ENCODE data around the gene PRRC2C. TPM values are rescaled to one million over a fixed set of nuclear protein-coding genes. Genes with fewer than 3 reads are reported as not detected.

PRRC2C gene
- total RNA-seq, 4 donors from 2014 or later: 70.0 to 278 (median 81.4) TPM

- no peak for TF ChIP-seq CTCF (IDR thresholded peaks at IDR 0.05)
- TF ChIP-seq POLR2A (IDR thresholded peaks at IDR 0.05): no peak
- WGBS, 2 donors: 92 to 95% methylated on average over 2 of the region's 2 CpGs
- no peak overlapping the region for H3K4me3 ChIP-seq (replicated peaks in 1 of 3)
Measured at GRCh38 chr1:171616586-171616985, 131.3 kb downstream of the PRRC2C start.

GRCh38 chr1:171622152-171622462 is 136.8 kb downstream of the PRRC2C start, which contains the start of gene MYOCOS:
Gene MYOCOS (plus strand): TSS chr1:171622243. CDS start chr1:171623884, 1,641 bp downstream.
- 86 to 93% methylated on average over 7 of the region's 7 CpGs for WGBS, 2 donors
- Histone ChIP-seq H3K27ac (no peak within 1 kb of the TSS), H3K9me3 (no peaks in the 10 kb centered on the region), H3K27me3 (no peaks in the 10 kb centered on the region), H3K36me3 (no peaks in the 10 kb centered on the region), H3K4me1 (peaks cover 16 to 17% of the 10 kb centered on the region in 2 donors), H3K4me3 (replicated peaks in 1 of 3) (no peak within 1 kb of the TSS)
- intact Hi-C loops (cut with DNase I): no loop called here
- no peak for DNase-seq
- TF ChIP-seq CTCF (IDR thresholded peaks at IDR 0.05) (no peak), POLR2A (IDR thresholded peaks at IDR 0.05) (no peak)

More at GRCh38 chr1:171616586-171616985, 131.3 kb downstream of the PRRC2C start:
- Histone ChIP-seq H3K27me3 (no peaks in the 10 kb centered on the region), H3K4me1 (no peaks in the 10 kb centered on the region), H3K27ac (no peak overlapping the region), H3K36me3 (no peaks in the 10 kb centered on the region), H3K9me3 (no peaks in the 10 kb centered on the region)
- intact Hi-C loops (cut with DNase I): no loop called here
- DNase-seq: no peak

GRCh38 chr1:171623651-171624331 is 138.5 kb downstream of the PRRC2C start:
- H3K36me3 ChIP-seq: no peaks in the 10 kb centered on the region
- no peak overlapping the region for H3K4me3 ChIP-seq (replicated peaks in 1 of 3)
- intact Hi-C loops (cut with DNase I): no loop called here
- WGBS, 2 donors: 52 to 61% methylated on average over 9 of the region's 9 CpGs
- peaks cover 16 to 23% of the 10 kb centered on the region in 2 donors for H3K4me1 ChIP-seq
- peak overlapping the region in 2 of 3 donors; percentile 5 to 30 for H3K27ac ChIP-seq
- peak; percentile 62 to 77 for DNase-seq
- TF ChIP-seq CTCF (IDR thresholded peaks at IDR 0.05) (no peak), POLR2A (IDR thresholded peaks at IDR 0.05) (no peak)
- no peaks in the 10 kb centered on the region for H3K27me3 ChIP-seq
- no peaks in the 10 kb centered on the region for H3K9me3 ChIP-seq

GRCh38 chr1:171625225-171625624 is 139.9 kb downstream of the PRRC2C start:
- no peak overlapping the region for H3K27ac ChIP-seq
- intact Hi-C loops (cut with DNase I): no loop called here
- TF ChIP-seq CTCF (IDR thresholded peaks at IDR 0.05): no peak
- no peak for TF ChIP-seq POLR2A (IDR thresholded peaks at IDR 0.05)
- WGBS, 2 donors: 95 to 100% methylated on average over 1 of the region's 1 CpG
- H3K36me3 ChIP-seq: no peaks in the 10 kb centered on the region
- no peak overlapping the region for H3K4me3 ChIP-seq (replicated peaks in 1 of 3)
- H3K27me3 ChIP-seq: no peaks in the 10 kb centered on the region
- no peak for DNase-seq
- no peaks in the 10 kb centered on the region for H3K9me3 ChIP-seq
- peaks cover 16 to 23% of the 10 kb centered on the region in 2 donors for H3K4me1 ChIP-seq

- TF ChIP-seq POLR2A (IDR thresholded peaks at IDR 0.05) (no peak), CTCF (IDR thresholded peaks at IDR 0.05) (no peak)
- intact Hi-C loops (cut with DNase I): no loop called here
- 30 to 47% methylated on average over 5 of the region's 5 CpGs for WGBS, 2 donors
Measured at GRCh38 chr1:171627020-171627419, 141.7 kb downstream of the PRRC2C start.

More at GRCh38 chr1:171627020-171627419, 141.7 kb downstream of the PRRC2C start:
- H3K9me3 ChIP-seq: no peaks in the 10 kb centered on the region
- H3K27me3 ChIP-seq: no peaks in the 10 kb centered on the region
- peak overlapping the region in 2 of 3 donors; percentile 43 to 44 for H3K27ac ChIP-seq
- H3K4me3 ChIP-seq (replicated peaks in 1 of 3): no peak overlapping the region
- no peaks in the 10 kb centered on the region for H3K36me3 ChIP-seq
- H3K4me1 ChIP-seq: peaks cover 16 to 23% of the 10 kb centered on the region in 2 donors
- peak; percentile 72 to 74 for DNase-seq

Data from thyroid gland (tissue), 4 donors.